H9 (cell line): ENCODE measurements around the gene FANCG. TPM values are rescaled to one million over a fixed set of nuclear protein-coding genes. Genes with fewer than 3 reads are reported as not detected.
A peak's percentile ranks its signal among the peaks of the same experiment; 100 is the strongest.

Experiments
- DNase-seq: peaks from one replicate; pipeline ENCODE4 v3.0.0-alpha.2; 2017
- H2AFZ ChIP-seq: one replicate; pipeline ENCODE4 v1.6.1; 2013; ENCODE audit warnings: mild to moderate bottlenecking, low read length, control low read depth, moderate library complexity
- H2AK5ac ChIP-seq: 2 replicates; pipeline ENCODE4 v1.6.1; 2013; ENCODE audit warnings: low read length, control low read depth, mixed read lengths; ENCODE audit not compliant: insufficient read length
- H2BK120ac ChIP-seq: one replicate; pipeline ENCODE4 v1.6.1; 2013; ENCODE audit warnings: low read depth, mild to moderate bottlenecking, low read length, control low read depth, inconsistent platforms; ENCODE audit not compliant: poor library complexity, severe bottlenecking
- H2BK12ac ChIP-seq: 2 replicates; pipeline ENCODE4 v1.6.1; 2013; ENCODE audit warnings: low read length, control low read depth, mixed read lengths, low read depth; ENCODE audit not compliant: insufficient read length
- H2BK15ac ChIP-seq: 2 replicates; pipeline ENCODE4 v1.6.1; 2013; ENCODE audit warnings: low read depth, low read length, control low read depth
- H2BK20ac ChIP-seq: one replicate; pipeline ENCODE4 v1.6.1; 2013; ENCODE audit warnings: low read depth, mild to moderate bottlenecking, low read length, control low read depth, inconsistent platforms; ENCODE audit not compliant: poor library complexity, severe bottlenecking
- H2BK5ac ChIP-seq: 2 replicates; pipeline ENCODE4 v1.6.1; 2013; ENCODE audit warnings: low read length, control low read depth, mixed read lengths; ENCODE audit not compliant: insufficient read length
- H3K14ac ChIP-seq: 2 replicates; pipeline ENCODE4 v1.6.1; 2013; ENCODE audit warnings: low read length, control low read depth; ENCODE audit not compliant: insufficient read depth
- H3K18ac ChIP-seq: 2 replicates; pipeline ENCODE4 v1.6.1; 2013; ENCODE audit warnings: low read depth, mild to moderate bottlenecking, mixed read lengths, low read length, control low read depth; ENCODE audit not compliant: insufficient read length
- H3K23ac ChIP-seq: 2 replicates; pipeline ENCODE4 v1.6.1; 2013; ENCODE audit warnings: low read length, control low read depth, mixed read lengths, low read depth; ENCODE audit not compliant: insufficient read length
- H3K23me2 ChIP-seq: 2 replicates; pipeline ENCODE4 v1.6.1; 2013; ENCODE audit warnings: low read depth, mild to moderate bottlenecking, mixed read lengths, low read length, control low read depth; ENCODE audit not compliant: insufficient read length, poor library complexity, severe bottlenecking
- H3K27ac ChIP-seq: 2 replicates; pipeline ENCODE4 v1.5.1; 2013; ENCODE audit warnings: low read length, control low read depth, mixed read lengths, low read depth; ENCODE audit not compliant: insufficient read length
- H3K27me3 ChIP-seq: 2 replicates; pipeline ENCODE4 v1.6.1; 2013; ENCODE audit warnings: low read length, control low read depth, inconsistent platforms; ENCODE audit not compliant: insufficient read depth
- H3K4ac ChIP-seq: 2 replicates; pipeline ENCODE4 v1.6.1; 2013; ENCODE audit warnings: low read depth, mild to moderate bottlenecking, control low read depth, inconsistent platforms, low read length, moderate library complexity
- H3K4me1 ChIP-seq: 2 replicates; pipeline ENCODE4 v1.6.1; 2013; ENCODE audit warnings: low read length, control low read depth, inconsistent platforms; ENCODE audit not compliant: insufficient read depth
- H3K4me2 ChIP-seq: 2 replicates; pipeline ENCODE4 v1.6.1; 2013; ENCODE audit warnings: low read length, control low read depth, mixed read lengths; ENCODE audit not compliant: insufficient read length, insufficient read depth
- H3K56ac ChIP-seq: 2 replicates; pipeline ENCODE4 v1.6.1; 2013; ENCODE audit warnings: low read depth, mild to moderate bottlenecking, mixed read lengths, low read length, control low read depth; ENCODE audit not compliant: insufficient read length
- H3K79me1 ChIP-seq: 2 replicates; pipeline ENCODE4 v1.6.1; 2013; ENCODE audit warnings: low read depth, mild to moderate bottlenecking, moderate library complexity, low read length, control low read depth, inconsistent platforms; ENCODE audit not compliant: insufficient read depth, poor library complexity, severe bottlenecking
- H3K79me2 ChIP-seq: 2 replicates; pipeline ENCODE4 v1.6.1; 2013; ENCODE audit warnings: low read length, control low read depth, inconsistent platforms; ENCODE audit not compliant: insufficient read depth
- H3K9ac ChIP-seq: 2 replicates; pipeline ENCODE4 v1.6.1; 2013; ENCODE audit warnings: low read length, control low read depth, mixed read lengths; ENCODE audit not compliant: insufficient read length; ENCODE audit errors: extremely low read depth
- H3K9me3 ChIP-seq: one replicate; pipeline ENCODE4 v1.6.1; 2013; ENCODE audit warnings: low read depth, low read length, inconsistent platforms; ENCODE audit not compliant: control insufficient read depth
- H3T11ph ChIP-seq: one replicate; pipeline ENCODE4 v1.6.1; 2013; ENCODE audit warnings: mild to moderate bottlenecking, low read length, control low read depth, inconsistent platforms
- H4K20me1 ChIP-seq: one replicate; pipeline ENCODE4 v1.6.1; 2013; ENCODE audit not compliant: control insufficient read depth, insufficient read length, insufficient read depth
- H4K5ac ChIP-seq: 2 replicates; pipeline ENCODE4 v1.6.1; 2013; ENCODE audit warnings: low read depth, mild to moderate bottlenecking, mixed read lengths, low read length, control low read depth; ENCODE audit not compliant: insufficient read length
- H4K8ac ChIP-seq: replicated peaks from 2 replicates; pipeline ENCODE4 v1.6.1; 2013; ENCODE audit warnings: low read length, control low read depth, mixed read lengths, low read depth; ENCODE audit not compliant: insufficient read length
- H4K91ac ChIP-seq: 2 replicates; pipeline ENCODE4 v1.6.1; 2013; ENCODE audit warnings: low read depth, mild to moderate bottlenecking, moderate library complexity, mixed read lengths, low read length, control low read depth; ENCODE audit not compliant: insufficient read length
- H3K27ac Mint-ChIP-seq, 3 experiments: 2 replicates in 2 of 3; 3 replicates in 1 of 3; pipeline ENCODE4 v1.8.0; 2020 to 2021; ENCODE audit warnings: mixed read lengths in 3 of 3, mild to moderate bottlenecking in 1 of 3, moderate library complexity in 1 of 3
- H3K27me3 Mint-ChIP-seq: 2 replicates; pipeline ENCODE4 v1.8.0; 2021; ENCODE audit warnings: low read depth, mild to moderate bottlenecking, moderate library complexity, mixed read lengths
- H3K36me3 Mint-ChIP-seq, 3 experiments: 2 replicates in 2 of 3; 3 replicates in 1 of 3; pipeline ENCODE4 v1.8.0; 2020 to 2021; ENCODE audit warnings: low read depth in 3 of 3, mixed read lengths in 3 of 3; ENCODE audit not compliant: insufficient read depth in 1 of 3
- H3K4me1 Mint-ChIP-seq, 2 experiments: 2 replicates each; pipeline ENCODE4 v1.8.0; 2020; ENCODE audit warnings: mixed read lengths in 2 of 2
- H3K4me3 Mint-ChIP-seq, 2 experiments: 2 replicates in 1 of 2; 3 replicates in 1 of 2; pipeline ENCODE4 v1.8.0; 2020 to 2021; ENCODE audit warnings: mild to moderate bottlenecking in 2 of 2, mixed read lengths in 2 of 2, moderate library complexity in 1 of 2
- H3K9me3 Mint-ChIP-seq, 2 experiments: 2 replicates in 1 of 2; 3 replicates in 1 of 2; pipeline ENCODE4 v1.8.0; 2020; ENCODE audit warnings: mild to moderate bottlenecking in 2 of 2, mixed read lengths in 2 of 2, moderate library complexity in 1 of 2
- WGBS: extraction: QIAGEN DNeasy Blood & Tissue Kit; methylation state at CpG from one replicate; pipeline ENCODE4 v1.1.7; 2013; ENCODE audit warnings: missing lambda C conversion rate, low lambda C conversion rate, mixed read lengths; ENCODE audit not compliant: insufficient read length; ENCODE audit errors: extremely low coverage; 5-methylcytosine and 5-hydroxymethylcytosine counted together
- total RNA-seq: library from RNA; stranded (reverse); gene quantifications from 2 replicates; pipeline ENCODE4 v1.2.1, GENCODE V29; 2021
- TF ChIP-seq, protein P1 (sequence below): fragments of 200-600 bp; sonication (generic); conservative IDR thresholded peaks from 3 replicates; pipeline ENCODE4 v1.8.0; 2021; ENCODE audit warnings: antibody characterized with exemption, mild to moderate bottlenecking

Gene FANCG
- total RNA-seq, 1 experiment from 2014 or later, result 86.9 TPM

DNA sequence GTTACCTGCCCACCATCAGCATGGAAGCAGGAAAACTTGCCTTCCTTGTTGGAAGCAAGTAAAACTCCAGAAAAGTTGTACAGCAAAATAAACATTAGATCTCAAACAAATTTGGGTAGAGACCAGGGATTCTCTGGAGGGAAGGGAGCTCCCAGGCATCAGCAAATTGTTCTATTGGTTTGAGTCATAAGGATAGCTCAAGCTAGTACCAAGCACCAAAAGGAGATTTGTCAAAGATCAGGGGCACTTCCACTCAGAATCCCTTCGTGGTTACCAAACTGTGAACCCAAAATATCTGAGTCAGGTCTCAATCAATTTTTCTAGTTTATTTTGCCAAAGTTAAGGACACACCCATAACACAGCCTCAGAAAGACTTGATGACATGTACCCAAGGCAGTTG, 52.4 kb downstream of the FANCG start:
- H4K8ac ChIP-seq, result no peak overlapping the region
- H3K27ac ChIP-seq, result peak overlapping the region; percentile 28
- no peak overlapping the region for H3K4me2 ChIP-seq
- no peak overlapping the region for H2BK20ac ChIP-seq
- H3T11ph ChIP-seq, result no peak overlapping the region
- H3K27me3 ChIP-seq, result no peaks in the 10 kb centered on the region
- H4K91ac ChIP-seq, result no peak overlapping the region
- no peak overlapping the region for H2AFZ ChIP-seq
- H2AK5ac ChIP-seq, result no peak overlapping the region
- no peak overlapping the region for H2BK12ac ChIP-seq
- H3K79me1 ChIP-seq, result no peaks in the 10 kb centered on the region
- H3K18ac ChIP-seq, result no peak overlapping the region
- H3K9me3 ChIP-seq, result peaks cover 20% of the 10 kb centered on the region
- Mint-ChIP-seq H3K27me3 (no peaks in the 10 kb centered on the region; the same call in 1 of the 2 replicates), H3K9me3 (peaks cover 35 to 43% of the 10 kb centered on the region in 2 experiments), H3K36me3 (peaks cover 23 to 49% (median 43%) of the 10 kb centered on the region in 3 experiments), H3K27ac (peak overlapping the region in 1 of 3 experiments; percentile 49; a peak in 1 of 7 replicates), H3K4me1 (peaks cover 42 to 44% of the 10 kb centered on the region in 2 experiments), H3K4me3 (no peak overlapping the region)
- no peak overlapping the region for H3K9ac ChIP-seq
- H2BK120ac ChIP-seq, result no peak overlapping the region
- H3K56ac ChIP-seq, result no peak overlapping the region
- H2BK5ac ChIP-seq, result no peak overlapping the region
- H3K79me2 ChIP-seq, result no peaks in the 10 kb centered on the region
- no peak overlapping the region for H2BK15ac ChIP-seq
- no CpG with 5 or more reads among the region's 1 CpG for WGBS
- no peak overlapping the region for H3K4ac ChIP-seq
- no peaks in the 10 kb centered on the region for H3K23me2 ChIP-seq
- H4K5ac ChIP-seq, result no peak overlapping the region
- TF ChIP-seq, protein P1, sequence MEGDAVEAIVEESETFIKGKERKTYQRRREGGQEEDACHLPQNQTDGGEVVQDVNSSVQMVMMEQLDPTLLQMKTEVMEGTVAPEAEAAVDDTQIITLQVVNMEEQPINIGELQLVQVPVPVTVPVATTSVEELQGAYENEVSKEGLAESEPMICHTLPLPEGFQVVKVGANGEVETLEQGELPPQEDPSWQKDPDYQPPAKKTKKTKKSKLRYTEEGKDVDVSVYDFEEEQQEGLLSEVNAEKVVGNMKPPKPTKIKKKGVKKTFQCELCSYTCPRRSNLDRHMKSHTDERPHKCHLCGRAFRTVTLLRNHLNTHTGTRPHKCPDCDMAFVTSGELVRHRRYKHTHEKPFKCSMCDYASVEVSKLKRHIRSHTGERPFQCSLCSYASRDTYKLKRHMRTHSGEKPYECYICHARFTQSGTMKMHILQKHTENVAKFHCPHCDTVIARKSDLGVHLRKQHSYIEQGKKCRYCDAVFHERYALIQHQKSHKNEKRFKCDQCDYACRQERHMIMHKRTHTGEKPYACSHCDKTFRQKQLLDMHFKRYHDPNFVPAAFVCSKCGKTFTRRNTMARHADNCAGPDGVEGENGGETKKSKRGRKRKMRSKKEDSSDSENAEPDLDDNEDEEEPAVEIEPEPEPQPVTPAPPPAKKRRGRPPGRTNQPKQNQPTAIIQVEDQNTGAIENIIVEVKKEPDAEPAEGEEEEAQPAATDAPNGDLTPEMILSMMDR, result no peak
- H4K20me1 ChIP-seq, result no peaks in the 10 kb centered on the region
- no peaks in the 10 kb centered on the region; the same call in 1 of the 2 replicates for H3K4me1 ChIP-seq
- no peak overlapping the region for H3K14ac ChIP-seq
- DNase-seq, result no peak
- no peak overlapping the region for H3K23ac ChIP-seq
